Large intestine (tissue), 3 donors: ENCODE measurements around the gene TAOK1. TPM values are rescaled to one million over a fixed set of nuclear protein-coding genes. Genes with fewer than 3 reads are reported as not detected.

Experiments used
- DNase-seq, 2 donors: peaks; one replicate each; pipeline versions ENCODE4 v3.0.0 to v3.0.0-alpha.2; 2013
- H3K27ac ChIP-seq: one replicate; pipeline ENCODE4 v1.5.1; 2013; ENCODE audit warnings: low read length
- H3K27me3 ChIP-seq: 2 replicates; pipeline ENCODE4 v1.6.1; 2013; ENCODE audit warnings: low read length; ENCODE audit not compliant: control insufficient read depth, insufficient read depth
- H3K36me3 ChIP-seq: 2 replicates; pipeline ENCODE4 v1.6.1; 2013; ENCODE audit warnings: low read length; ENCODE audit not compliant: control insufficient read depth, insufficient read depth
- H3K4me1 ChIP-seq: one replicate; pipeline ENCODE4 v1.6.1; 2013; ENCODE audit warnings: low read length; ENCODE audit not compliant: control insufficient read depth, insufficient read depth
- H3K4me3 ChIP-seq: one replicate; pipeline ENCODE4 v1.5.1; 2013; ENCODE audit warnings: low read length
- H3K9me3 ChIP-seq: one replicate; pipeline ENCODE4 v1.6.1; 2013; ENCODE audit warnings: mild to moderate bottlenecking, low read depth, low read length, moderate library complexity; ENCODE audit not compliant: control insufficient read depth
- WGBS: methylation state at CpG from one replicate; pipeline ENCODE4 v1.1.5; 2013; ENCODE audit warnings: low lambda C conversion rate; ENCODE audit not compliant: insufficient coverage; 5-methylcytosine and 5-hydroxymethylcytosine counted together
- polyA plus RNA-seq: library from polyadenylated mRNA; unstranded; fragments of 120-200 nt; gene quantifications from one replicate; pipeline ENCODE4 v1.2.1, GENCODE V29; 2013

TAOK1 gene
- polyA plus RNA-seq, 1 donor, result 22.2 TPM

DNA sequence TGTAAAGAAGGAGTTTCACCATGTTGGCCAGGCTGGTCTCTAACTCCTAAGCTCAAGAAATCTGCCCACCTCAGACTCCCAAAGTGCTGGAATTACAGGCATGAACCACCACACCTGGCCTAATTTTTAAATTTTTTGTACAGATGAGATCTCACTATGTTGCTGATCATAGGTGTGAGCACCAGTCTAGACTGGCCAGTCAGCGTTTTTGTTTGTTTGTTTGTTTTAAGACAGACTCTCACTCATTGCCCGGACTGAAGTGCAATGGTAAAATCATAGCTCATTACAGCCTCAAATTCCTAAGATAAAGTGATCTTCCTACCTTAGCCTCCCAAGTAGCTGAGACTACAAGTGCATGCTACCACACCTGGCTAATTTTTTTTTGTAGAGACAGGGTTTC, 38.0 kb upstream of the TAOK1 start:
- Histone ChIP-seq H3K27ac (no peak overlapping the region), H3K36me3 (no peaks in the 10 kb centered on the region), H3K27me3 (no peaks in the 10 kb centered on the region), H3K9me3 (no peaks in the 10 kb centered on the region), H3K4me3 (no peak overlapping the region), H3K4me1 (no peaks in the 10 kb centered on the region)
- WGBS, result no CpG with 5 or more reads among the region's 2 CpGs
- DNase-seq, result no peak

DNA sequence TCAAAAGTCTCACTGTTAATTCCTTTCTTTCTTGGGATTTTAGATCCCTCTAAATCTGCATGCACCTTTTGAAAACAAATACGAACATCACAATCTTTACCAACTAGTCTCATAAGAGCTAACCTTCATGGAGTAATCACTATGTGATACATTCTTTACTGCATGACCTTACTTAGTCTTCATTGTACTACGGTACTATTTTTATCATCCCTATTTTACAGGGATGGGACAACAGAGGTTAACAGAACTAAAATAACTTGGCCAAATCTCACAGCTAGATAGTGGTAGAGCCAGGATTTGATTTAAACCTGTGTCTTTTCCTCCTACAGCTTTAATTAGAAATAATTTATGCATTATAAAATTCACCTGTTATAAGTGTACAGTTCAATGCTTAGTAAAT, 32.9 kb upstream of the TAOK1 start:
- H3K4me1 ChIP-seq, result no peaks in the 10 kb centered on the region
- H3K36me3 ChIP-seq, result no peaks in the 10 kb centered on the region
- no peaks in the 10 kb centered on the region for H3K9me3 ChIP-seq
- H3K4me3 ChIP-seq, result no peak overlapping the region
- DNase-seq, result no peak
- no peak overlapping the region for H3K27ac ChIP-seq
- WGBS, result 90% methylated on average over 2 of the region's 2 CpGs
- no peaks in the 10 kb centered on the region for H3K27me3 ChIP-seq

DNA sequence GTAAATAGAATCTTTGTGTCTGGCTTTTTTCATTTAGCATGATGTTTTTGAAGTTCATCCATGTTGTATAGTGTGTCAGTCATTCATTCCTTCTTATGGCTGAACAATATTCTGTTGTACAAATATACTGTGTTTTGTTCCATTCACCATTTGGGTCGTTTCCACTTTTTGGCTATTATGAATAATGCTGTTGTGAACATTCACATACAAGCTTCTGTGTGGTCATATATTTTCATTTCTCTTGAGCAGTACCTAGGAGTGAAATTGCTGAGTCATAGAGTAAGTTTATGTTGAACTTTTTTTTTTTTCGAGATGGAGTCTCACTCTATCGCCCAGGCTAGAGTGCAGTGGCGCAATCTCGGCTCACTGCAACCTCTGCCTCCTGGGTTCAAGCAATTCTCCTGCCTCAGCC, 32.3 kb upstream of the TAOK1 start:
- H3K9me3 ChIP-seq, result no peaks in the 10 kb centered on the region
- H3K36me3 ChIP-seq, result no peaks in the 10 kb centered on the region
- H3K27me3 ChIP-seq, result no peaks in the 10 kb centered on the region
- no peak overlapping the region for H3K4me3 ChIP-seq
- H3K27ac ChIP-seq, result no peak overlapping the region
- no peaks in the 10 kb centered on the region for H3K4me1 ChIP-seq
- DNase-seq, result no peak
- no CpG with 5 or more reads among the region's 5 CpGs for WGBS

DNA sequence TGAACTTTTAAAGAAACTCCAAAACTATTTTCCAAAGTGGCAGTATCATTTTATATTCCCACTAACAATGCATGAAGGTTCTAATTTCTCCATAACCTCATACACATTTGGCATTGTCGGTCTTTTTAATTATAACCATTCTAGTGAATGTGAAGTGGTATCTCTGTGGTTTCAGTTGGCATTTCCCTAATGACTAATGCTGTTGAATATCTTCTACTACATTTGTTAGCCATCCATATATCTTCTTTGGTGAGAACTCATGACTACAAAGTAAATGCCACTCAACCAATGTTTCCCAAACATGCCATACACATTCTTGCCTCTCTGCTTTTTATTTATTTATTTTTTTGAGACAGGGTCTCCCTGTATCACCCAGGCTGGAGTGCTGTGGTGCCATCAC, 31.7 kb upstream of the TAOK1 start:
- WGBS, result no CpG with 5 or more reads among the region's 1 CpG
- H3K36me3 ChIP-seq, result no peaks in the 10 kb centered on the region
- DNase-seq, result no peak
- H3K27ac ChIP-seq, result no peak overlapping the region
- no peak overlapping the region for H3K4me3 ChIP-seq
- no peaks in the 10 kb centered on the region for H3K4me1 ChIP-seq
- no peaks in the 10 kb centered on the region for H3K9me3 ChIP-seq
- no peaks in the 10 kb centered on the region for H3K27me3 ChIP-seq

DNA sequence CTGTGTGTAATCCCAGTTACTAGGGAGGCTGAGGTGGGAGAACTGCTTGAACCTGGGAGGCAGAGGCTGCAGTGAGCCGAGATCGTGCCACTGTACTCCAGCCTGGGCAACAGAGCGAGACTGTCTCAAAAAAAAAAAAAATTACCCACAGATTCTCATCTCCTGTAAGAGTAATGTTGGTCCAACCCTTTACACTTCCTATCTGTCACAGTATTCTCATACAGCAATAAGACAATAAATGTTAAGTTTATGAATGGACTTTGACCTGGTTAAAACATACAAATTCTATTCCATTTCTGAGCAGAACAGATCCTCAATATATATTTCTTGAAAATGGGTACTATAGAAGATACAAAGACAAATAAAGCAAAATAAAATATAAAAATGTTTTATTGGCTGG, 30.4 kb upstream of the TAOK1 start:
- no peak overlapping the region for H3K4me3 ChIP-seq

DNA sequence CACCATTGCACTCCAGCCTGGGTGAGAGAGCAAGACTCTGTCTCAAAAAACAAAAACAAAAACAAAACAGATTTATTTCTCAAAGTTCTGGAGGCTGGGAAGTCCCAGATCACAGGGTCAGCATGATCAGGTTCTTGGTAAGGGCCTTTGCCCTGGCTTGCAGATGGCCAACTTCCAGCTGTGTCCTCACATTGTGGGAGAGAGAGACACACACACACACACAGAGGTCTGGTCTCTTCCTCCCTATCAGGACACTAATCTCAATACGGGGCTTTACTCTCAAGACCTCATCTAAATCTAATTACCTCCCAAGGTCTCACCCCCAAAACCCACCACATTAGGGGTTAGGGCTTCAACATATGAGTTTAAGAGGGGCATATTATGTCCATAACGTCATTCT, 26.4 kb upstream of the TAOK1 start:
- no peaks in the 10 kb centered on the region for H3K36me3 ChIP-seq
- no CpG with 5 or more reads among the region's 2 CpGs for WGBS
- H3K27me3 ChIP-seq, result no peaks in the 10 kb centered on the region
- no peak overlapping the region for H3K4me3 ChIP-seq
- H3K9me3 ChIP-seq, result no peaks in the 10 kb centered on the region
- no peaks in the 10 kb centered on the region for H3K4me1 ChIP-seq
- DNase-seq, result no peak
- no peak overlapping the region for H3K27ac ChIP-seq

More for the DNA sequence above, 30.4 kb upstream of the TAOK1 start:
- Histone ChIP-seq H3K27me3 (no peaks in the 10 kb centered on the region), H3K4me1 (no peaks in the 10 kb centered on the region), H3K36me3 (no peaks in the 10 kb centered on the region), H3K27ac (no peak overlapping the region), H3K9me3 (no peaks in the 10 kb centered on the region)
- DNase-seq, result no peak
- no CpG with 5 or more reads among the region's 3 CpGs for WGBS

DNA sequence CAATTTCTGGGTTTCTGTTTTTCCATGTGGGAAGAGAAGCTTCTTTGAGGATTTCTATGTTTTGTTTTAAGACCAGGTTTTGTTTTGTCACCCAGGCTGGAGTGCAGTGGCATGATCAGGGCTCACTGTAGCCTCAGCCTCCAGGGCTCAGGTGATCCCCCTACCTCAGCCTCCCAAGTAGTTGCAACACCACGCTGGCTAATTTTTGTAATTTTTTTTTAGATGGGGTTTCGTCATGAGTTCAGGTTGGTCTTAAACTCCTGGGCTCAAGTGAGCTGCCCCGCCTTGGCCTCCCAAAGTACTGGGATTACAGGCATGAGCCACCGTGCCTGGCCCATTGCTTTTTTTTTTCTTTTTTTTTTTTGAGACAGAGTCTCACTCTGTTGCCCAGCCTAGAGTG, 25.5 kb upstream of the TAOK1 start:
- Histone ChIP-seq H3K4me1 (no peaks in the 10 kb centered on the region), H3K4me3 (no peak overlapping the region), H3K27ac (no peak overlapping the region), H3K9me3 (no peaks in the 10 kb centered on the region), H3K36me3 (no peaks in the 10 kb centered on the region), H3K27me3 (no peaks in the 10 kb centered on the region)
- DNase-seq, result no peak
- 100% methylated on average over 2 of the region's 4 CpGs for WGBS

DNA sequence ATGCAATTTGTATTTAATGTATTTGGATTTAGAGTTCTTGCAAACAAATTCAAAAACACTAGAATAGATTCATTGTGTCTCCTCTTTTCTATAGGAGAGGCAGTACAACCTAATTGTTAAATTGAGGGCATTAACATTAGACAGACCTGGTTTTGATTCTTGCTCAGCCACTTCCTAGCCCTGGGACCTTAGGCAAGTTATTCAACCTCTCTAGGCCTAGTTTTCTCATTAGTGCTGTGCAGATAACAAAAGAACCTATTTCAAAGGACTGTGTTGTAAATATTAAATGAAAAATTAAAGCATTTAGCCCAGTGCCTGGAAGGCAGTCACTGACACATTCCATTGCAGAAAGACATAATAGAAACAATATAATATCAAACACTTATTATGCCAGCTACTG, 22.0 kb upstream of the TAOK1 start:
- Histone ChIP-seq H3K4me3 (no peak overlapping the region), H3K27me3 (no peaks in the 10 kb centered on the region), H3K27ac (no peak overlapping the region), H3K9me3 (no peaks in the 10 kb centered on the region), H3K36me3 (no peaks in the 10 kb centered on the region), H3K4me1 (no peaks in the 10 kb centered on the region)
- DNase-seq, result no peak

DNA sequence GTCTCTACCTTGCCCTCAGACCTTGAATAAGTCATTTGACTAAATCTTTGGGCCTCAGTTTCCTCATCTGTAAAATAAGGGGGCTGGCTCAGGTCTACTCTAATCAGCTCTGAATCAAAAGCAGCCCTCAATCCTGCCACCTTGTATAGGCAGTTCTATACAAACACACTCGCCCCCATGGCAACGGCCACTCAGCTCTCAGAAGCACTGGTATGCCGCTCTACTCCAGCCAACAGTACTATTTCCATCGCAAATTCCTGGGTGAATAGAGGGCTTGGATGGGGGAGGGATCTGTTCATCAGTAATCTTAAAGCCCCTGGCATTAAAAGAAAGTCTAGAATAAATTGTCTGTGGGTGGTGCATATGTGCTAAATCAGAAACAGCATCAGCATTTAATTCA, 21.2 kb upstream of the TAOK1 start:
- Histone ChIP-seq H3K27me3 (no peaks in the 10 kb centered on the region), H3K27ac (no peak overlapping the region), H3K4me3 (no peak overlapping the region), H3K4me1 (no peaks in the 10 kb centered on the region), H3K36me3 (no peaks in the 10 kb centered on the region), H3K9me3 (no peaks in the 10 kb centered on the region)
- peak in 1 of 2 donors; percentile 20 for DNase-seq
- WGBS, result no CpG with 5 or more reads among the region's 4 CpGs

DNA sequence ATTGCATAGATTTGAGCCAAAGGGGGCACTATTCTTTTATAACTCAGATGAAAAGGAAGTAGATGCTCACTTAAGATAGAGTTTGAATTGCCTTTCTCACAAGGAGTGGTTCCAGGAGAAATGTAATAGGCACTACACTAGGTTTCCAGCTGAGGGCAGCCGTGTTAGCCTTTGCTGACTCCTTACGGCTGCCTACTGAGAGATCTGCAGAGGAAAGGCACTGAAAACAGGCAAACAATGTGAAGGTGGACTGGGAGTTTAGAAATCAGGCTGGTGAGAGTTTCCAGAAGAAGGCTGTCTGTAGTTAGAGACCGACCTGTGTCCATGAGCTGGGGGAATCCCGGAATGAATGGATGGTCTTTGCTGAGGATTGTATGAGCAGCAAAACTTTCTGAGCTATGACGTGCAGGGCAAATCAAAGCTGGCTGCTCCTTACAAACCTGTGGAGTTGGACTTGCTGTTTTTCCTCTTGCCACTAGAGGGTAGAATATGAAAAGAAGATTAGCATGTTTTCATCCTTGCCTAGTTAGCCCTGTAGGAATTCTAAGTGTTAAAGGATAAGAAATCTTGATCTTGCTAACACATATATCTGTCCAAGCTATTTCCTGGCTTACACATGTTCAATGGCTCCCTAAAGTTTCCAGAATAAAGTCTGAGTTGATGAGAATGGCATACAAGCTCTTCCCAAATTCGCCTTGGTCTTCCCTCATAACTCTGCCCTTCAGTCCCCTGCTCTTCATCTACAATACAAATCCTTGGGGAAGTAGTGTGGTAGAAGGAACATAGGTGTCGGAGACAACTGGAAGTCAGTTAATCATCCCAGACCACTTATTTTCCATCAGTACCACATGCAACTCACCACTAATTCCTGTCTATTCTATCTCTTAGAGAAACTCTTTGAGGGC, 20.1 kb upstream of the TAOK1 start:
- no peak overlapping the region for H3K4me3 ChIP-seq
- WGBS, result 80% methylated on average over 1 of the region's 7 CpGs
- H3K4me1 ChIP-seq, result no peaks in the 10 kb centered on the region
- no peaks in the 10 kb centered on the region for H3K9me3 ChIP-seq
- no peaks in the 10 kb centered on the region for H3K36me3 ChIP-seq
- H3K27ac ChIP-seq, result peak overlapping the region; percentile 38
- DNase-seq, result peak; percentile 59 to 88
- no peaks in the 10 kb centered on the region for H3K27me3 ChIP-seq

DNA sequence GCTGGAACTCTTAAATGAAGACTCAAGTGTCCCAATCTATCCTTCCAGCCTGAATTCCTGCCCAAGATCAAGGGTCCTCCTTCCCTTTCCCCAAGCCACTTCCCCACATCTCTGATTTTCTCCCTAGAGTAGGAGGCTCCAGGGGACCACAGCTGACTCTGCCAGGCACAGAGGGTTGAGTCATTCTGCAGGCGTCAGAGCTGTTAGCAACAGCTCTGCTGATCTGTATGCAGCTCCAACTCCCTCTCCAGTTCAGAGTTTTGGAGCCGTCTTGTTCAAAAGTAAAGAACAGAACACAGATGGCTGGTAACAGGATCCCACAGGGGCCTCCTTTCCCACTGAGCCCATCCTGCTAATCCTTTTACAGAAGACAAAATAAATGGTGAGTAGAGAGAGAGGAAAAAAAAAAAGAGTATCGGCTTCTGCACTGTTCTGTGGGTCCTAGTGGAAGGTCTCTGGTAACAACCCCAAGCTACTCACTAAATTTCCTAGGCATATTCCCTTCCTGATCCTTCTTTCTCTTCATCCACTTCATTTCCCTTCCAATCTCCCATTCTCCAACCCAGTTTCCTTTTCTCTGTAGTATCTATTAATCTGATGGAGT, 13.4 kb upstream of the TAOK1 start:
- Histone ChIP-seq H3K27ac (no peak overlapping the region), H3K9me3 (no peaks in the 10 kb centered on the region), H3K36me3 (no peaks in the 10 kb centered on the region), H3K4me1 (no peaks in the 10 kb centered on the region), H3K27me3 (no peaks in the 10 kb centered on the region), H3K4me3 (no peak overlapping the region)
- no CpG with 5 or more reads among the region's 3 CpGs for WGBS
- no peak for DNase-seq
